CD4-positive, alpha-beta T cell (primary cell): ENCODE results near the gene TEX29. TPM values are rescaled to one million over a fixed set of nuclear protein-coding genes. Genes with fewer than 3 reads are reported as not detected.

Experiments used
- ATAC-seq: fragments of 200-7000 bp; cut with Tn5 transposase; one replicate; pipeline ENCODE4 v1.10.0; 2022; ENCODE audit warnings: mild to moderate bottlenecking; ENCODE audit not compliant: poor library complexity
- CTCF ChIA-PET: fragments of 350-600 bp; sonication (Branson Sonifier 250); formaldehyde crosslinking; loops from one replicate; lab custom pipeline; 2021; ENCODE audit warnings: antibody characterized with exemption, inconsistent platforms; lab: Charles Lee
- POLR2A ChIA-PET: fragments of 350-600 bp; sonication (Branson Sonifier 250); formaldehyde crosslinking; loops from one replicate; lab custom pipeline; 2021; ENCODE audit warnings: antibody characterized with exemption, inconsistent platforms; lab: Charles Lee
- DNase-seq, 14 experiments: peaks; one replicate each; pipeline ENCODE4 v3.0.0-alpha.2; 2013 to 2020; ENCODE audit warnings: mixed read lengths in 2 of 14
- H3K27ac ChIP-seq, 2 donors: one replicate each; pipeline versions ENCODE4 v1.5.1 to v1.7.0; 2013; ENCODE audit warnings: low read length in 2 of 2, low read depth in 1 of 2, mild to moderate bottlenecking in 1 of 2
- H3K27me3 ChIP-seq, 2 experiments: 1 replicate in 1 of 2; 2 replicates in 1 of 2; pipeline versions ENCODE4 v1.6.1 to v1.7.0; 2013; ENCODE audit warnings: low read length in 2 of 2, control low read depth in 1 of 2, mild to moderate bottlenecking in 1 of 2, moderate library complexity in 1 of 2; ENCODE audit not compliant: insufficient read depth in 2 of 2, control insufficient read depth in 1 of 2
- H3K36me3 ChIP-seq: one replicate; pipeline ENCODE4 v1.6.1; 2013; ENCODE audit warnings: low read length, control low read depth; ENCODE audit not compliant: insufficient read depth
- H3K4me1 ChIP-seq: one replicate; pipeline ENCODE4 v1.6.1; 2013; ENCODE audit warnings: low read length, control low read depth; ENCODE audit not compliant: insufficient read depth
- H3K4me3 ChIP-seq: one replicate; pipeline ENCODE4 v1.5.1; 2013; ENCODE audit warnings: mild to moderate bottlenecking, low read length, moderate library complexity
- H3K9me3 ChIP-seq, 2 experiments: 1 replicate in 1 of 2; 2 replicates in 1 of 2; pipeline versions ENCODE4 v1.6.1 to v1.7.0; 2013; ENCODE audit warnings: low read length in 2 of 2, mild to moderate bottlenecking in 2 of 2, control low read depth in 1 of 2, moderate library complexity in 1 of 2; ENCODE audit not compliant: control insufficient read depth in 1 of 2, insufficient read depth in 1 of 2
- H3K27ac Mint-ChIP-seq: one replicate; pipeline ENCODE4 v1.8.0; 2020; ENCODE audit warnings: mixed read lengths
- H3K27me3 Mint-ChIP-seq: one replicate; pipeline ENCODE4 v1.8.0; 2021; ENCODE audit warnings: mixed read lengths
- H3K36me3 Mint-ChIP-seq: one replicate; pipeline ENCODE4 v1.8.0; 2021; ENCODE audit warnings: low read depth, mixed read lengths
- H3K4me1 Mint-ChIP-seq: one replicate; pipeline ENCODE4 v1.8.0; 2021; ENCODE audit warnings: low read depth, mixed read lengths
- H3K4me3 Mint-ChIP-seq: one replicate; pipeline ENCODE4 v1.8.0; 2020; ENCODE audit warnings: mild to moderate bottlenecking, mixed read lengths
- H3K9me3 Mint-ChIP-seq: one replicate; pipeline ENCODE4 v1.8.0; 2020; ENCODE audit warnings: mixed read lengths
- intact Hi-C, 2 experiments: fragments of 100-400 bp; cut with DNase I in 1 of 2; cut with micrococcal nuclease in 1 of 2; formaldehyde crosslinking; loops; one replicate each; pipeline versions ENCODE4 v1.15.1 to v1.9.0; 2023 to 2025; cut with DNase I, micrococcal nuclease
- total RNA-seq, 174 experiments: library from RNA in 2 of 174; stranded (reverse) in 2 of 174; gene quantifications; one replicate each; pipeline ENCODE4 v1.2.3 and lab custom pipeline; 2021 to 2026
- TF ChIP-seq, protein P1 (sequence below): fragments of 200-600 bp; IDR thresholded peaks from one replicate; pipeline ENCODE4 v1.8.0; 2022; ENCODE audit warnings: antibody characterized with exemption, mild to moderate bottlenecking

The TEX29 gene
- total RNA-seq, 2 experiments from 2014 or later = 0.52 to 1.0 TPM

- no peaks in the 10 kb centered on the region for H3K27me3 Mint-ChIP-seq
- no peaks in the 10 kb centered on the region for H3K9me3 Mint-ChIP-seq
- CTCF ChIA-PET = no interaction called here
- Histone ChIP-seq H3K36me3 (peaks cover 92% of the 10 kb centered on the region), H3K4me3 (no peak overlapping the region), H3K27ac (no peak overlapping the region), H3K4me1 (no peaks in the 10 kb centered on the region), H3K27me3 (no peaks in the 10 kb centered on the region), H3K9me3 (no peaks in the 10 kb centered on the region)
- H3K36me3 Mint-ChIP-seq = peaks cover 97% of the 10 kb centered on the region
- DNase-seq (no peak), ATAC-seq (no peak)
- TF ChIP-seq, protein P1, sequence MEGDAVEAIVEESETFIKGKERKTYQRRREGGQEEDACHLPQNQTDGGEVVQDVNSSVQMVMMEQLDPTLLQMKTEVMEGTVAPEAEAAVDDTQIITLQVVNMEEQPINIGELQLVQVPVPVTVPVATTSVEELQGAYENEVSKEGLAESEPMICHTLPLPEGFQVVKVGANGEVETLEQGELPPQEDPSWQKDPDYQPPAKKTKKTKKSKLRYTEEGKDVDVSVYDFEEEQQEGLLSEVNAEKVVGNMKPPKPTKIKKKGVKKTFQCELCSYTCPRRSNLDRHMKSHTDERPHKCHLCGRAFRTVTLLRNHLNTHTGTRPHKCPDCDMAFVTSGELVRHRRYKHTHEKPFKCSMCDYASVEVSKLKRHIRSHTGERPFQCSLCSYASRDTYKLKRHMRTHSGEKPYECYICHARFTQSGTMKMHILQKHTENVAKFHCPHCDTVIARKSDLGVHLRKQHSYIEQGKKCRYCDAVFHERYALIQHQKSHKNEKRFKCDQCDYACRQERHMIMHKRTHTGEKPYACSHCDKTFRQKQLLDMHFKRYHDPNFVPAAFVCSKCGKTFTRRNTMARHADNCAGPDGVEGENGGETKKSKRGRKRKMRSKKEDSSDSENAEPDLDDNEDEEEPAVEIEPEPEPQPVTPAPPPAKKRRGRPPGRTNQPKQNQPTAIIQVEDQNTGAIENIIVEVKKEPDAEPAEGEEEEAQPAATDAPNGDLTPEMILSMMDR = no peak
- POLR2A ChIA-PET = no interaction called here
- no peaks in the 10 kb centered on the region for H3K4me1 Mint-ChIP-seq
- intact Hi-C loops = no loop called here
- H3K4me3 Mint-ChIP-seq = no peak overlapping the region
- H3K27ac Mint-ChIP-seq = no peak overlapping the region
Measured at GRCh38 chr13:111283457-111283856, 37.0 kb upstream of the TEX29 start.

DNA sequence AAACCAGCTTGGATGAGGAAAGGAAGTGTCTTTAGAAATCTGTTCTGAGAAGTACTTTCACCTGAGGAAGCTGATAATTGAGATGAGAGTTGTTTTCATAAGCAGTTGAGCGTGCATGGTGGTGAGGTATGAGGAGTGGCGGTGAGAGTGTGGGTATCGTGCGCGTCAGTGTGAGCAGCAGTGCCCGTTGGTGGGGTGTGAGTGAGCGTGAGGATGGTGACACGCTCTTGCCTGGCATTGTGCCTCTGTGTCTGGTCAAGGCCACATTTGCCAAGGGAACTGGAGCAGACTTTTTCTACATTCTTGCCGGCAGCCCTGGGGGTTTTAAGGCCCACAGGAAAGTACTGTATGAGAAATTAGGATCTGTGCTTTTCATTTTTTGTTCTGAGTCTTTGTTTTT is 36.5 kb upstream of the TEX29 start:
- Mint-ChIP-seq H3K27ac (no peak overlapping the region), H3K27me3 (no peaks in the 10 kb centered on the region), H3K36me3 (peaks cover 94% of the 10 kb centered on the region), H3K4me3 (no peak overlapping the region), H3K9me3 (no peaks in the 10 kb centered on the region), H3K4me1 (no peaks in the 10 kb centered on the region)
- POLR2A ChIA-PET = no interaction called here
- DNase-seq (no peak), ATAC-seq (no peak)
- H3K27me3 ChIP-seq = no peaks in the 10 kb centered on the region
- TF ChIP-seq, protein P1 = no peak
- no peak overlapping the region for H3K4me3 ChIP-seq
- no peaks in the 10 kb centered on the region for H3K9me3 ChIP-seq
- CTCF ChIA-PET = no interaction called here
- no peak overlapping the region for H3K27ac ChIP-seq
- no peaks in the 10 kb centered on the region for H3K4me1 ChIP-seq
- peaks cover 87% of the 10 kb centered on the region for H3K36me3 ChIP-seq
- intact Hi-C loops = no loop called here

DNA sequence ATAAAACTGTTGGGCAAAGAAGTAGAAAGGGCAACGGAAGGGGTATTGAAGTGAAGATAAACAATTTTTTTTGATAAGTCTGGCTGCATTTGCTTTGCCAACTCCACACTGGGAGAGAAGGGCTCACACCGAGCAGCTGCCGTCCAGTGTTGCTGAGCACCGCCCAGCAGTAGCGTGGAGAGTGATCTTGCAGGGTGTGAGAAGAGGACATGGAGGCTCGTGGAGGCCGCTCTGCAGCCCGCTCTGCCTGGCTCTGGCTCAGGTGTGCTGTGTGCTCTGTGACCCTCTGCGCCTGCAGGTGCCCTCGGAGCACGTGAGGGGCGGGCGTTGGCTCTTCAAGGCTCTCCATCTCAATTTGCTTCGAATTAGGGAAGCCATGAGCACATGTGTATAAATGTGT is 35.9 kb upstream of the TEX29 start:
- no peak overlapping the region for H3K4me3 ChIP-seq
- H3K36me3 Mint-ChIP-seq = peaks cover 96% of the 10 kb centered on the region
- no peaks in the 10 kb centered on the region for H3K9me3 Mint-ChIP-seq
- no peaks in the 10 kb centered on the region for H3K4me1 ChIP-seq
- H3K9me3 ChIP-seq = no peaks in the 10 kb centered on the region
- H3K4me1 Mint-ChIP-seq = no peaks in the 10 kb centered on the region
- POLR2A ChIA-PET = no interaction called here
- intact Hi-C loops = no loop called here
- no peaks in the 10 kb centered on the region for H3K27me3 ChIP-seq
- CTCF ChIA-PET = no interaction called here
- peaks cover 88% of the 10 kb centered on the region for H3K36me3 ChIP-seq
- ATAC-seq = no peak
- DNase-seq = no peak
- H3K27me3 Mint-ChIP-seq = no peaks in the 10 kb centered on the region
- H3K27ac ChIP-seq = no peak overlapping the region
- H3K4me3 Mint-ChIP-seq = no peak overlapping the region
- H3K27ac Mint-ChIP-seq = no peak overlapping the region
- TF ChIP-seq, protein P1 = no peak
